ENCODE data around the gene ZBTB1.

Gene ZBTB1

GRCh38 chr14:64572386-64573104 is 68.0 kb downstream of the ZBTB1 start:
- no peak for FAIRE-seq

GRCh38 chr14:64573109-64573508 is 68.5 kb downstream of the ZBTB1 start:
- FAIRE-seq: no peak

Data from colon (tissue), 2 donors.